Measurements from ENCODE around the gene DUSP10.

The DUSP10 gene

DNA sequence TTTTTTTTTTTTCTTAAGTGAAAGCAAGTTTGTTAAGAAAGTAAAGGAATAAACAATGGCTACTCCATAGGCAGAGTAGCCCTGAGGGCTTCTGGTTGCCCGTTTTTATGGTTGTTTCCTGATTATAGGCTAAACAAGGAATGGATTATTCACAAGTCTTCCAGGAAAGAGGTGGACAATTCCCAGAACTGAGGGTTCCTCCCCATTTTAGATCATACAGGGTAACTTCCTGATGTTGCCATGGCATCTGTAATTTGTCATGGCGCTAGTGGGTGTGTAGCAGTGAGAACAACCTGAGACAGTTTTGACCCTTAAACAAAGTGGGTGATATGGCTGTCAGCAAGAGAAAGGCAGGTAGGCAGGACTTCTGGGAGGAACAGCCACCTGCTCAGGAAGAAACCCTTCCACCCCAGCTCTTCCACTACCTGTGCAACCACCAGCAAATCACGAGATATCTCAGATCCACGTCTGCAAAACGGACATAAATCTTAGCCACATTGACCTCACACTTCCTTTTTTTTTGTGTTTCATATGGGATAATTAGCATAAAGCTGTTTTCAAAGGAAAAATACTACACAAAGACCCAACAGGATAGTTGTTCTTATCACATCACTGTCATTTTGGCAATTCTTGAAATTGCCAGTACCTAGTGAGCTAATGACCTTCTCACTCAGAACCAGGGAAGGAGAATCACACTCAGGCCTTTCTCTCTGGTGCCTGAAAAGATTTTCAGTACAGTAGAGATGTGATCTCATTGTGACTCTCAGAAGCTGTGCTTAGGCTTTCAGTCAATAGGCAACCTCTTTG is 34.8 kb upstream of the DUSP10 start:
- TF ChIP-seq GATA3 (IDR thresholded peaks at IDR 0.05; ENCODE audit: low read depth, low read length) (no peak), GATA2 (IDR thresholded peaks at IDR 0.05; ENCODE audit: low read depth, low read length) (no peak)

GRCh38 chr1:221775206-221775605 is 33.3 kb upstream of the DUSP10 start:
- TF ChIP-seq GATA2 (IDR thresholded peaks at IDR 0.05; ENCODE audit: low read depth, low read length) (no peak), GATA3 (IDR thresholded peaks at IDR 0.05; ENCODE audit: low read depth, low read length) (no peak)

- no peak for TF ChIP-seq GATA3 (IDR thresholded peaks at IDR 0.05; ENCODE audit: low read depth, low read length)
- no peak for TF ChIP-seq GATA2 (IDR thresholded peaks at IDR 0.05; ENCODE audit: low read depth, low read length)
These were observed 32.4 kb upstream of the DUSP10 start for GRCh38 chr1:221774054-221774842.

DNA sequence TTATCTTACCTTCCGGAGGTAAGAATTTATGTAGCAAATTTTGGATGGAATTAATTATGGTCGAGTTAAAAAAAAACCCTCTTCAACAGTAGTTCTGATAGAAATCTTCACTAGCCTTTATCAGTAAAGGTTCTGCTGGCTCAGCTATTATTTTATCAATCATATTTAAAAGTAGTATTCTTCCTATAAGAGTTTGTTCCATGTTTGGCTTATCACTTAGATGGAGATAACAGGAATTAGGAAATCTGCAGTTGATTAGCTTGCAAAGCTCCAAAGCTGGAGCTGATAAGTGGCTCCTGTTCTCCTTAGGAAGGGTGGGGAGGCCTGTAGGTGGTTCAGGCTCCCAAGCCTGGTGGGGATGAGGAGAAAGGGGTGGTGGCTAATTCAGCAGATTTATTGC is 31.5 kb upstream of the DUSP10 start:
- TF ChIP-seq GATA2 (IDR thresholded peaks at IDR 0.05; ENCODE audit: low read depth, low read length) = peak; percentile 80
- peak; percentile 68 for TF ChIP-seq GATA3 (IDR thresholded peaks at IDR 0.05; ENCODE audit: low read depth, low read length)

DNA sequence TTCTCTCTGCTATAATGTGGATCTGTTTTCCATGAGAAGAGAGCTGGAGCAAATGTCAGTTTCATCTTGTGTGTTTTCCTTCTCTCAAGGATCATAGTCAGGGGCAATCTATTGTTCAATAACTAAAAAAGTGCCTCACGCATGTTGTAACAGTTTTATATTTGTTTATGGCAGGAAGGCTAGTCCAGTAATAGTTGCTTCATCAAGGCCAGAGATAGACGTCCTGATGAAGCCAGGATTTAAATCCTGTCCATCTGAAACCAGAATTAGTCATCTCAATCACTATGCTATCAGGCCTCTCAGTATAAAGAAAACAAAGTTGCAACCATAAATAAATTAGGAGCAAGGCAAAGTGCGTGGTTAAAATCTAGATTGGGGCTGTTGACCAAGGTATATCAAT is 30.2 kb upstream of the DUSP10 start:
- TF ChIP-seq GATA2 (IDR thresholded peaks at IDR 0.05; ENCODE audit: low read depth, low read length) = no peak
- no peak for TF ChIP-seq GATA3 (IDR thresholded peaks at IDR 0.05; ENCODE audit: low read depth, low read length)

GRCh38 chr1:221768444-221769066 is 26.7 kb upstream of the DUSP10 start:
- TF ChIP-seq GATA2 (IDR thresholded peaks at IDR 0.05; ENCODE audit: low read depth, low read length) (no peak), GATA3 (IDR thresholded peaks at IDR 0.05; ENCODE audit: low read depth, low read length) (no peak)

DNA sequence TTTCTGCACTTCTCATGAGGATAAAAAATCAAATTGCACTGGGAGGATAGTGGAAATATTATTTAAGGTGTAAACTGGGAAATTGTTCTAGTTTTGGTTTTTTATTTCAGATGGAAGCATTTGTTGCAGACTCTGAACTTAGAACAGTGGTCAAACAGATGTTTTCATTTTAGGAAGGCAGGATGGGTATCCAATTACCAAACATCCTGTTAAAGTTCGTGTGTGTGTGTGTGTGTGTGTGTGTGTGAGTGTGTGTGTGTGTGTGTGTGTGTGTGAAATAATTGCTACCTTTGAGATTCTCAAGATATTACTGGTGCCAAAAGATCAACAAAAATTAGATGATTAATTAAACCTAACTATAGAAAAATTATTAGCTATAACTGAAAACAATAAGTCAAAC is 24.3 kb upstream of the DUSP10 start:
- TF ChIP-seq GATA2 (IDR thresholded peaks at IDR 0.05; ENCODE audit: low read depth, low read length) = no peak
- no peak for TF ChIP-seq GATA3 (IDR thresholded peaks at IDR 0.05; ENCODE audit: low read depth, low read length)

GRCh38 chr1:221765527-221765926 is 23.6 kb upstream of the DUSP10 start:
- TF ChIP-seq GATA3 (IDR thresholded peaks at IDR 0.05; ENCODE audit: low read depth, low read length) (no peak), GATA2 (IDR thresholded peaks at IDR 0.05; ENCODE audit: low read depth, low read length) (no peak)

- TF ChIP-seq GATA3 (IDR thresholded peaks at IDR 0.05; ENCODE audit: low read depth, low read length) (no peak), GATA2 (IDR thresholded peaks at IDR 0.05; ENCODE audit: low read depth, low read length) (no peak)
These were observed 20.2 kb upstream of the DUSP10 start for GRCh38 chr1:221762121-221762520.

DNA sequence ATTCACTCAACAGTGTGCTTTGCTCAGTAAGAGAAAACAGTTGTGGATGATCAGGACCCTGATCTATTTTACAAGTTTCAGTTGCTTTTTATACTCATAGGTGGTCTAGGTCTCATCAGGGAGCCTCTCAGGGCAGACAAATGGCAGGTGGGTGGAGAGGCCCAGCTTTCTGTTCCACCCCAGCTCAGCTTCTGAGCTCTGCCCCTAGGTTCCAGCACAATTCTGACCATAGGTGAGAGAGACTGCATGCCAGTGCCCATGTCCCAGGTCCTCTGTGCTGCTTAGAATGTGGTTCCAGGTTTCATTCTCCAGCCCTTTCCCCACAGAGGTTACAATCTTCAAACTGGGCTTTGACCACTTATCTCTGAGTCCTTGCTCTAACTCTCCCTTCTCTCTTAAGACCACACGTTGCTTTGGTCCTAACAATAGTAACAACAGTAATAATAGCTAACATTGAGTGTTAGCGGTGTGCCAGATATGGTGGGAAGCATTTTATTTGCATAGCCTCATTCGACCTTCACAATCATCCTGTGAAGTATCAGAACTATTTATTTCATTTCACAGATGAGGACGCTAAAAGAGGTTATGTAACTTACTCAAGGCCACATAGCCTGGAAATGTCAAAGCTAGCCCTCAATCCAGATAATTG is 19.6 kb upstream of the DUSP10 start:
- TF ChIP-seq GATA2 (IDR thresholded peaks at IDR 0.05; ENCODE audit: low read depth, low read length) (no peak), GATA3 (IDR thresholded peaks at IDR 0.05; ENCODE audit: low read depth, low read length) (no peak)

DNA sequence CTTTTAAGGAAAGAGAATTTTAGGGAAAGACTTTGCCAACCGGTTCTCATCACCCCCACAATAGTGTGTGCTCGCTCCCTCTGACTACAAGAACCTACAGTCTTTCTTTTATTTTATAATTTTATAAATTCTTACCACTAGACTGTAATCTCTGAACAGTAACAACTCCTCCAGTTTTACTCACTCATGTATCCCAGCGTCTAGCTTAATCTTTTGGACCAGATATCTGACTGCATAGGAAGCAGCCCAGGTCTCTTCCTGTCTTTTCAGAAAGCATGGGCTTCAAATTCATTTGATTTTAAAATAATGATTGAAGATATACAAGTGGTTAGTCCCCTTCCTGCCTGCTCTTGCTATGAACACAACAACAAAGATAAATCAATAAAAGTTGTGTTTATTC is 19.0 kb upstream of the DUSP10 start:
- TF ChIP-seq GATA3 (IDR thresholded peaks at IDR 0.05; ENCODE audit: low read depth, low read length) = no peak
- TF ChIP-seq GATA2 (IDR thresholded peaks at IDR 0.05; ENCODE audit: low read depth, low read length) = no peak

GRCh38 chr1:221759436-221759835 is 17.5 kb upstream of the DUSP10 start:
- TF ChIP-seq GATA2 (IDR thresholded peaks at IDR 0.05; ENCODE audit: low read depth, low read length) (no peak), GATA3 (IDR thresholded peaks at IDR 0.05; ENCODE audit: low read depth, low read length) (no peak)

- TF ChIP-seq GATA3 (IDR thresholded peaks at IDR 0.05; ENCODE audit: low read depth, low read length) (peak; percentile 52; the same call in 1 of the 2 replicates), GATA2 (IDR thresholded peaks at IDR 0.05; ENCODE audit: low read depth, low read length) (peak; percentile 36; the same call in 1 of the 2 replicates)
These were observed 16.6 kb upstream of the DUSP10 start for GRCh38 chr1:221758455-221758854.

Data from SH-SY5Y (cell line).